Activated CD4-positive, CD25-positive, alpha-beta regulatory T cell treated with anti-CD3 and anti-CD28 coated beads, Interleukin-2, amount 50 U/mL, for 24 hours (primary cell): ENCODE data around the gene CYP2F1.
"Not testable (repeated sequence)": the region's sequence is repeated elsewhere in the genome, so short reads cannot be mapped to it uniquely, and the experiment has no call there.

Experiments used
- ATAC-seq, 2 donors: fragments of 150-1000 bp; cut with Tn5 transposase; one replicate each; pipeline ENCODE4 v1.10.0; 2021; ENCODE audit warnings: mild to moderate bottlenecking in 1 of 2, moderate library complexity in 1 of 2

The CYP2F1 gene

GRCh38 chr19:41127362-41127761 lies 13.1 kb downstream of the CYP2F1 start:
- not testable (repeated sequence) for ATAC-seq

GRCh38 chr19:41127801-41128300 lies 13.6 kb downstream of the CYP2F1 start:
- ATAC-seq = peak; percentile 98

GRCh38 chr19:41128692-41129091 lies 14.5 kb downstream of the CYP2F1 start:
- no peak for ATAC-seq

GRCh38 chr19:41131186-41131585 lies 17.0 kb downstream of the CYP2F1 start:
- ATAC-seq = no peak

GRCh38 chr19:41133260-41133659 lies 19.0 kb downstream of the CYP2F1 start:
- no peak for ATAC-seq

- ATAC-seq = no peak
These were observed 20.4 kb downstream of the CYP2F1 start for GRCh38 chr19:41134616-41135015.

- ATAC-seq = peak; percentile 97 to 98
These were observed 21.5 kb downstream of the CYP2F1 start for GRCh38 chr19:41135390-41136384.

GRCh38 chr19:41136636-41137455 lies 22.6 kb downstream of the CYP2F1 start:
- no peak for ATAC-seq

GRCh38 chr19:41144403-41144802 lies 30.2 kb downstream of the CYP2F1 start:
- peak; percentile 77 to 97 for ATAC-seq

- no peak for ATAC-seq
These were observed 35.6 kb downstream of the CYP2F1 start for GRCh38 chr19:41149831-41150230.

GRCh38 chr19:41150986-41151385 lies 36.8 kb downstream of the CYP2F1 start:
- not testable (repeated sequence) for ATAC-seq

- no peak for ATAC-seq
These were observed 39.8 kb downstream of the CYP2F1 start for GRCh38 chr19:41154060-41154459.

GRCh38 chr19:41156207-41156606 lies 42.0 kb downstream of the CYP2F1 start:
- no peak for ATAC-seq

- ATAC-seq = no peak
These were observed 45.6 kb downstream of the CYP2F1 start for GRCh38 chr19:41159881-41160280.

GRCh38 chr19:41161903-41162302 lies 47.7 kb downstream of the CYP2F1 start:
- ATAC-seq = no peak

- no peak for ATAC-seq
These were observed 52.9 kb downstream of the CYP2F1 start for GRCh38 chr19:41166944-41167804.

- no peak for ATAC-seq
These were observed 58.3 kb downstream of the CYP2F1 start for GRCh38 chr19:41172297-41173164.

- no peak for ATAC-seq
These were observed 60.2 kb downstream of the CYP2F1 start for GRCh38 chr19:41174297-41174928.

- peak; percentile 58 to 81 for ATAC-seq
These were observed 61.9 kb downstream of the CYP2F1 start for GRCh38 chr19:41175801-41176777.
